NCI-H2029 (cell line): ENCODE data around the gene OSR1.
"Not testable (repeated sequence)": the region's sequence is repeated elsewhere in the genome, so short reads cannot be mapped to it uniquely, and the experiment has no call there.

ENCODE experiments used
- DNase-seq: peaks from one replicate; lab custom pipeline; 2025; lab: John Stamatoyannopoulos, UW

OSR1 gene

GRCh38 chr2:19358242-19359020 lies at the start of gene OSR1:
Gene OSR1 (minus strand): TSS chr2:19358623. CDS start chr2:19353805, 4,818 bp downstream.
- no peak for DNase-seq

GRCh38 chr2:19403785-19404184 lies 45.4 kb upstream of the OSR1 start:
- DNase-seq: no peak

DNA sequence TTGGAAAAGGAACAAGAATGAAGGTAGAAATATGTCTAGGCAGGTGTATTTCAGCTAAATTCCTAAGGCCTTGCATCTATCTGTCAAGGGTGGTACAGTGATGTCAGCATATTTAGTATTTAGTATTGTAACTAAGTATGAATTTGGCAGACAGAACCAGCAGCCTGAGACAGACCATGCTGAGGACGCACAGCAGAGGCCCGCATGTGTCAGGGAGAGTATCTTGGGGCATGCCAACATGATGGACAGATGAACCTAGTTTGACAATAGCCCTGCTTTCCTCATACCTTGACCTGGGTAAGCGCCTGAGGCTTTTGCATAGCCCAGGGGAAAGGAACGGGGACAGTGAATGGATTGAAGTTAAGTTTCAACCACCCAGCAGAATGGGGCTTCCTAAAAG lies 33.8 kb upstream of the OSR1 start:
- DNase-seq: no peak

- DNase-seq: not testable (repeated sequence)
Observed at GRCh38 chr2:19389469-19389868, 31.0 kb upstream of the OSR1 start.

DNA sequence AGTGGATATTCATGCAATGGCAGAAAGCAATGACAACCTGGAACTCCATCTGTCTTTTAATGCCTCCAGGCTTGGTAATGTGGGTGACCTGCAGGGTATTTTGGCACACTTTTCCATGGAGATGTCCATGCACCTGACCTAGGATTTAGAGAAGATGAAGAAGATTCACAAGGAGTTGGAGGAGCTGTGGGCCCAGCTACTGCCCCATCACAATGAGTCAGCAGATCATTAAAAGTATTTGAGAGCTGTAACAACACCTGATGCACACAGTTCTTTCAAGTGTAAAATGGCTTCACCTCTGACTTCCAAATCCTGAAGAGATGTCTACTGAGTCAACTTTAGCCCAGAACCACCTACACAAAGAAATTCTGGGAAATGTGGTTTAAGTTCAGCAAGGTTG lies 22.1 kb upstream of the OSR1 start:
- no peak for DNase-seq

DNA sequence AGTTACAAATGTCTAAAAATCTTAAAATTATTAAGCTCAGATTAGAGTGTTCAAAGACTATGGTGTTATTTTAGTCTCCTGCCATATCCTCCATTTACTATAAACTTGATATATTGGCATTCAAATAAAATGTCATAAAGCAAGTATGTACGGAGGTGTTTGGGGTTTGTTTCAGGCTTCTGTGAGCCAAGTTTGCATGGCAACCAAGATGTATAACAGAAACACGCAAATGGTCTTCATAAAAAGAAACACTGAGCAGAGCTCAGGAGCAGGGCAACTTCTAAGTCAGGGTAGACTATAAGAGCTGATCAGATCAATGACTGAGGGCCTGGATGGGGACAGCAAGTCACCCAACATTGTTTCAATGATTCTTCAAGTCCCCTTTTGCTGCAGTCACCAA lies 20.5 kb upstream of the OSR1 start:
- DNase-seq: no peak

DNA sequence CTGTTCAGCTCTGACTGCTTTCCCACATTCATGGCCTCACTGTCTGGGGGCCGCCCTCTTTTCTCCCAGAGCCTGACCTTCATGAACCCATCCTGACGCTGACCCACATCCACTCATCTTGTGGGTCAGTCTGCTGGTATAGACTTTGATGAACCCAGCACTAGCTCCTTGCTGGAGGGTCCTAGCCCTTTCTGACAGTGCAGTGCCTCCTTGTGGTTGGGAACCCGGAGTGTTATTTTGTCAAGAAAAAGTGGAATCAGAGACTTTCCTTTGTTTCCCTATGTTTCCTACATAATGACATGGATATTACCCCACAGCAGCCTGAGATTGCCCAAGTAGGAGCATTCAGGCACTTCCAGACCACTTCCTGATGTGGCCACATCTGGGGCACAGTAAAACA lies 19.3 kb upstream of the OSR1 start:
- DNase-seq: no peak

GRCh38 chr2:19373352-19373751 lies 14.9 kb upstream of the OSR1 start:
- DNase-seq: no peak

DNA sequence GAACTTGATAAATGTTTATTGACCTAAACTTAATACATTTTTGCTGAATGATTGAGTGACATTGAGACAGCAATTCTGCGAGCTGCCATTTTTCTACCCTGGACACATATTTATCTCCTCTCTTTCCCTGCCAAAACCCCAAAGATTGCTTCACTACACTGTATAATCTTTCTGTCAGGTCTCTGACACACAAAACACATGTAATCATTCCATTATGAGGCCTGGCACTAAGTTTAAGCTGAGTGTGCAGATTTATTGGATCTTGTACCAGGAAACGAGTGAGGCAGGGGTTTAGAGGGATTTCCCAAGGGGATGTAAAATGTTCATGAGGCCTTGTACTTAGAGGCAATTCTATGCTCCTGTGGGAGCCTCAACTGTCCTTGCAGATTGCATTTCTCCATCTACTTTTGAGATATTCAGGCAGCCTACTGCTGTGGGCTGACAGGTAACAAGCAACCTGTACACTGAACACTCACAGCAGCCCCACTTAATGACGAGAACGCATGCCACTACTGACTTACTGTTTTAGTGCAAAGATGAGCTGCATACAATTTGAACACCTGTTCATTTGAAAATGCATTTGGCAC lies 13.7 kb upstream of the OSR1 start:
- no peak for DNase-seq

DNA sequence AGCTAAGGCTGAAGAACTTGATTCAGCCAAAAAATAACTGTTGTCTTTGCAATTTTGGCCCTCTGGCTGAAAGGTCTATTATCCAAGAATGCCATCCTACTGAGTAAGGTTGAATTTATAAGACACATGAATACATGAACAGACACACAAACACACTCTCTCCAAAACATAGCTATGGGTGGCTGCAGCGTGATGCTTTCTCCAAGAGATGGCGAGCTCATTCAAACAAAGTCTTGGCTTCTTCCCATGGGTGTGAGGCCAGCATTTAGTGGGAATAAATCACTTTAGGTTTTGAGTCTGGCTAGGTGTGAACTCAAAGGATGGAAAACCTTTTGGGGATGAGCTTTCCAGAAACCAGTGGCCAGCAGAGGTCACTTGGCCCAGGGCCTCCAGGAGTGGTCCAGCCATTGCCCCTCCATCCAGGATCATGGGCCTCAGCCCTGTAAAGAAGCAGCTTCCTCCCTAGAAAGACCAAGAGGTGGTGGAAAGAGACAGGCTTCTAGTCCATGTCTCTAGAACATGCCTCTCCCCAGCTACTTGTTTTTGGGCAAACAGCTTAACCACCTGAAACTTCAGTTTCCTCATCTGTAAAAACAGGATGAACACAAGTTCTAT lies 11.0 kb upstream of the OSR1 start:
- DNase-seq: no peak

DNA sequence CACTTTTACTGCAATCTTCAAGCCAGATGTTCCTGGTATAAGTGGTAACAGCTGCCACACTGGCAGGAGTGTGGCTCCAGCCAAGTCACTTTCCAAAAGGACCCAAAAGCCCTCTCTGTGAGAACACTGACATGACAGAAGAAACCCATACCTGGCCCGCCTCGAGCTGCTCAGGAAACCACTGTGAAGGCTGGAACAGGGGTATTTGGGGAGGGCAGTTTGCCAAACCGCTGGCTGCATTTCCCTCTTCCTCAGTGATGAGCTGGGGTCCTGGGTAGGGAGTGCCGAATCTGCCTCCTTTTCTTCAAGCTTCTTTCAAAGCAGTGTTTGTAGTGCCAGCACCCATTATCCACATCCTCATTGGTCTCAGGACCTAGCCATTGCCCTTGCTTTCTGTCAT lies 10.3 kb upstream of the OSR1 start:
- no peak for DNase-seq

GRCh38 chr2:19367326-19367725 lies 8.9 kb upstream of the OSR1 start:
- DNase-seq: no peak

GRCh38 chr2:19365126-19365525 lies 6.7 kb upstream of the OSR1 start:
- DNase-seq: no peak

DNA sequence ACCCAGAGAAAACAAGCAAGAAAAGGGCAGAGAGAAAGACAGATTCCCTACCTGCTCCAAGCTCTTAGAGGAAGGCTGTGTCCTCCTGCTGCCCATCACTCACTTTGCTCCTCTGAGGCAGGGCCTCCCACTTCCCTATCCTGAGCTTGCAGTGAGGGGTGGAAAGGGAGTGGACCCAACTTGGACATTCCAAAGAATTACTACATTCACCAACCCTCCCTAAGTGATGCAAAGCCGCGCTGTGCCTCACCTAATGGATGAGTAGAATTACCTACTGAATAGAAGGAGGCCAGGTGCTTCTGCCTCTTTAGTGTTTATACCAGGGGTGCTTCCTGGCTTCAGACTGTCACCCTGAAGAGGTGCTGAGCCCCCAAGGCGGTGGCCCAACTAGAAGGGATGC lies 5.6 kb upstream of the OSR1 start:
- DNase-seq: no peak

DNA sequence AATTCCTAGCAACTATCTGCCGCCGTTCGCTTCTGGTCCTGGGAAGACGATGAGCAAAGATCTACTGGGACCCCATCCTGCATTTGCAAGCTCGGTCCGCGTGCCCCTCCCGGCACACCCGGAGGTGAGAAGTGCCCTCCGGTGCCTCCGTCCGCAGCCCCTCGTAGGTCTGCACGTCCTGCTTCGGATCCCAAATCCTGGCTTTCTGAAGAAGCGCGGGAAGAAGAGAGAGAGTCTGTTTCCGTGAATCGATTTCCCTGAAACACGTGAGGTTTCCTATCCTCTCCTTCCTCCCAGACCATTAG lies 5.0 kb upstream of the OSR1 start:
- no peak for DNase-seq

DNA sequence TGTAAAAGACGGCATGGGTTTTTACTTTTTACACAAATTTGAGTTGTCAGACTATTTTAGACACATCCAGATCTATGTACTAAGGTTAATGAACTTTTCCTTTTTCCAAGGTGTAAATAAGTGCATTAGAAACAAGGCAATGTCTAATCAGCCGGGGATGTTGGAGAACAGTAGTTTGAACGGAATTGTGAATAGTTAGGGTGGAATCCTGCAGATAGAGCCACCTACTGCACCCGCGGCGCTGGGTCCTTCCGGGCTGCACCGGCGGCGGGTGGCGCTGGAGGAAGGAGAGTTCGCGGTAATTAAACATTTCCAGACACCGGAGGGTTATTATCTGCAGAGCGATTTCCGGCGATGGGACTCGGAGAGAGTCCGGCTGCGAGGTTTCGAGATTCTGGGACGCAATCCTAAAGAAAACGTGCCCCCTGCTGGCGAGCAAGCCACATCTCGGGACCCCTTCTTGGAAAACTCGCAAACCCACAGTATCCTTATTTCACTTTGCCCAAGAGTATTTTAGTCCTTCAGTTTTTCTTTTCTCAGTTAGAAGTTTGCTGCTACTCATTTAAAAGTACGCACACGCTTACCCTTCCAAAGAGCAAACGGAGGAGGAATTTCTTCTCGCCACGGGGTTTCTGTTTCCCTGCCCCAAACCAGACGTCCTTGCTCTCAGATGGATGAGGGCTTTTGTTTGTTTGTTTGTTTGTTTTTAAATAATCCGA lies 4.5 kb upstream of the OSR1 start:
- DNase-seq: peak; percentile 88

DNA sequence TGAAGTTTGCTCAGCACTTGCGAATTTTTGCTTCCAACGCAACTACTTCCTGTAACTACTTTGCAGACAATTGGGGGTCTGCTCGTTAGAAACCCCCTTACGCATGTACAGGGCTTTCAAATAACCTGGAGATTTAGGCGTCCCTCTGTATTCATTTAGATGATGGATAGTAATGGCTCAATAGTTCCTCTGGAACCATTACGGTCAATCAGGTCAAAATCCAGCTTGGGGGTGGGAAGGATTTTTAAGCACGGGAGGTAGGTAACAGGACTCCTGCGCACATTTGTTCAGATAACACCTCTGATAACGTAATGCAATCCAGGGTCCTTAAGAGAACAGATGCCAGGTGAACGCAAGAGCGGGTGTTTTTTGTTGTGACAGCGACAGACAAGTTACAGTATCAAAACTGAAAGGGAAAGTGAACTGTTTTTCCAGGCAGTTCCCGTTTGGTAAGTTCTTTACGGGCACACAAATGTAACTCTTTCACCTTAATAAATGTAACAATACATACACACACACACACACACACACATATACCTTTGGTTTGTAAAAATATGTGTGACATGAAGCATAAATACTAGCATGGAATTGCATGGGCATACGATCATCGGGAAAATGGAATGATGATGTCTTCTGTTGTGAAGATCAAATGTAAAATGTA lies 3.8 kb upstream of the OSR1 start:
- peak; percentile 66 for DNase-seq

DNA sequence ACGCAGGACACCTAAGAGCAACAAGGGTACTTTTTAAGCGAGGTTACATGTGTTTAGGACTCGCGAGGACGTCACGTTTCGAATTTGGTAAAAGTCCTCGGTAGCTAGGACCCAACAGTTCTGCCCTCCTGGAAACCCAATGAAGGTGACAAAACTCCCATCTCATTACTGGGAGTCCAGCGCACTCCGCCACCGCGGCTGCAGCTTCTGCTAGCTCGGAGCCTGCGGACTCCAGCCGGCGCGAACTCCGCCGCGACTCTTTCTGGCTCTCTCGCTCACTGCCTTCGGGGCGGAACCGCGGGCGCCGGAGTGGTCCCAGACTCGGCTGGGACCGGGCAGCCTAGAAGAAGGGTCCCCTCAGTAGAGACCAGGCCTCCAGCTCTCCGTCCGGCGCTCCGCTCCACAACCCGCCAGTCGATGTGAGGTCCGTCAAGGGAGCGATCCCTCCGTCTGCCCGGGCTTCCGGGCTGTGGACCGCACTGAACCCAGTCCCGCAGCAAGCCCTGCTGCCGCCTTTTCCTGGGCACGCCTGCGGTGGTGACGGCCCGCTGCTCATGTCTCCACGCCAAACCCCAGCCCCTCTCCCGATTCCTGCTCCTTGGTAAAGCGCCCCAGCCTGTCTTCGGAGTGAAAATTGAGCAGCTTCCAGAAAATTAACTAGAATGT lies 3.0 kb upstream of the OSR1 start:
- DNase-seq: no peak

DNA sequence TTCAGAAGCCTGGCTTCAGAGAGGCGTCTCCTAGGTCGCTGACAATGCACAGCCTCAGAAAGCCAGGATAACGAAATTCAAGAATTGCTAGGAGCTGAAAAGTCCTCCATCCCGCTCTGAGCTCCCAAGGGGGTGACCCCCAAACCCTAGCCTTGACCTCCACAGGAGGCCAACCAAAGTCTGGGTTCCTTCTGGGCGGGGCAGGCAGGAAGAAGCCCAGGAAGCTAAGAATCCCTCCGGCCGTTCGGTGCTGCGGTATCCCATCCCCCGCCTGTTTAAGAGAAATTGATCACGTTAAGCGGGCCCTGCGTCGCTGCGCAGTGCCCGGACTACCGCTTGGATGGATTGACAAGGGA lies 2.5 kb upstream of the OSR1 start:
- DNase-seq: no peak

DNA sequence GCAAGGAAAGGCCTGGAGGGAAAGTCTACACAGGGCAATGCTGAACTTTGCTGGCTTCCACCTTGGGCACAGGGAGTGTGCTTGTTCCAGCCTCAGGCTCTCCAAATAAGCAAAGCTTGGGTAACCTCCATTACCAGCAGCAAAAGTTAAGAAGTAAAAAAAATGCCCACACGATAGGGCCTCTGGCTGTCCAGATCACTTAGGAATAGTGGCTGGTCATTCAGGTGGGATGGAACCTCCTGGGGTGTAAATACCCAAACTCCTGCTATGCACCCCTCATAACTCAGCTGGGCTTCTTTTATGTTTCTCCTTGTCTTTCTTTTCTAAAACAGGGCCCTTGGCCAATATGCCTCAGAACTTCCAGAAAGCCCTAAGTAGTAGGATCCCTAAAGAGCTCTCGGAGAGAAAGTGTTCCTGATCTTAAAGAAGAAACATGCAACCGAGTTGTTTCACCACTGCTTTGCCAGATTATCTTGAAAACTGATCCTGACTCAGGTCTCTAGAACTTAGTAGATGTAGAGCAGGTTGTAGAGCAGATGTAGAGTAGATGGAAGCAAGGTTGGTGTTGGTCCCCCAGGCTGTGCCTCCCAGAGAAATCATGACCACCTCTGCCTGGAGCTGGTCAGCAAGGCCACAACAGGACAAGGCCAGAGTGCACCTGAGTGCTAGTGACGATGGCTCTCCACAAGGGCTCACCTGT lies 2.0 kb upstream of the OSR1 start:
- no peak for DNase-seq

GRCh38 chr2:19359456-19359855 lies 1.0 kb upstream of the OSR1 start:
- no peak for DNase-seq

DNA sequence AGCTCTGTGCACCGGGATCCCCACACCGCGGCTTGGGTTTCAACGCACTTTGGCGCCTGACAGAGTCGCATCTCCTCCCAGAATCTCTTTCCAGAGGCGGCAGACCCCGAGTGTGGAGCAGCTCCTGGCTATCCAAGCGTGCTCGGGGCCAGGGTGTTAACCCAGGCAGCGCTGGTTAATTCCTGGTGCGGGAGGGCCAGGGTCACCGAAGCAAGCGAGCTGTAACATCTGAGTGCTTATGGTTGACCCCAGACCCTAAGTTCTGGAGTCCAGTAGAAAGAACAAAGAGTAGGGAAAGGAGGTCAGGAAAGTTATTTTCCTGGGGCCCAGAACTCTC lies 566 bp upstream of the OSR1 start:
- no peak for DNase-seq
